Measurements from ENCODE around the gene GNB1L.

Gene GNB1L

GRCh38 chr22:19826619-19826950, 28.1 kb downstream of the GNB1L start:
- DNase-seq (ENCODE audit: low read depth, low spot score): no peak
- TF ChIP-seq FOXP2 (optimal IDR thresholded peaks at IDR 0.05; ENCODE audit: control extremely low read depth, extremely low read length, insufficient read depth) (no peak), EZH2 (IDR thresholded peaks at IDR 0.05) (no peak)
- H3K4me3 ChIP-seq: no peak overlapping the region
- H3K36me3 ChIP-seq (ENCODE audit: insufficient read depth, low read length): no peaks in the 10 kb centered on the region
- no peak overlapping the region for H3K27ac ChIP-seq
- no peak overlapping the region for H3K9ac ChIP-seq (ENCODE audit: insufficient read length)
- no peaks in the 10 kb centered on the region for H3K9me3 ChIP-seq (ENCODE audit: low read depth, low read length)

GRCh38 chr22:19825904-19826618, 28.6 kb downstream of the GNB1L start:
- Histone ChIP-seq H3K9ac (ENCODE audit: insufficient read length) (no peak overlapping the region), H3K36me3 (ENCODE audit: insufficient read depth, low read length) (no peaks in the 10 kb centered on the region), H3K9me3 (ENCODE audit: low read depth, low read length) (no peaks in the 10 kb centered on the region), H3K27ac (no peak overlapping the region), H3K4me3 (no peak overlapping the region)
- no peak for DNase-seq (ENCODE audit: low read depth, low spot score)
- no peak for TF ChIP-seq FOXP2 (optimal IDR thresholded peaks at IDR 0.05; ENCODE audit: control extremely low read depth, extremely low read length, insufficient read depth)
- TF ChIP-seq POLR2AphosphoS5 (IDR thresholded peaks at IDR 0.05; ENCODE audit: borderline replicate concordance, low read depth, low read length): no peak
- no peak for TF ChIP-seq EZH2 (IDR thresholded peaks at IDR 0.05)

GRCh38 chr22:19824926-19825339, 29.7 kb downstream of the GNB1L start:
- DNase-seq (ENCODE audit: low read depth, low spot score): no peak
- Histone ChIP-seq H3K36me3 (ENCODE audit: insufficient read depth, low read length) (no peaks in the 10 kb centered on the region), H3K4me3 (no peak overlapping the region), H3K9ac (ENCODE audit: insufficient read length) (no peak overlapping the region), H3K9me3 (ENCODE audit: low read depth, low read length) (no peaks in the 10 kb centered on the region), H3K27ac (no peak overlapping the region)
- TF ChIP-seq POLR2AphosphoS5 (IDR thresholded peaks at IDR 0.05; ENCODE audit: borderline replicate concordance, low read depth, low read length) (no peak), FOXP2 (optimal IDR thresholded peaks at IDR 0.05; ENCODE audit: control extremely low read depth, extremely low read length, insufficient read depth) (no peak), EZH2 (IDR thresholded peaks at IDR 0.05) (no peak)

- H3K4me3 ChIP-seq: no peak overlapping the region
- no peak for TF ChIP-seq EZH2 (IDR thresholded peaks at IDR 0.05)
- no peak for TF ChIP-seq POLR2AphosphoS5 (IDR thresholded peaks at IDR 0.05; ENCODE audit: borderline replicate concordance, low read depth, low read length)
- TF ChIP-seq FOXP2 (optimal IDR thresholded peaks at IDR 0.05; ENCODE audit: control extremely low read depth, extremely low read length, insufficient read depth): no peak
- H3K9me3 ChIP-seq (ENCODE audit: low read depth, low read length): no peaks in the 10 kb centered on the region
- no peaks in the 10 kb centered on the region for H3K36me3 ChIP-seq (ENCODE audit: insufficient read depth, low read length)
- H3K27ac ChIP-seq: no peak overlapping the region
- H3K9ac ChIP-seq (ENCODE audit: insufficient read length): no peak overlapping the region
- DNase-seq (ENCODE audit: low read depth, low spot score): no peak
Observed at GRCh38 chr22:19824212-19824925, 30.3 kb downstream of the GNB1L start.

- Histone ChIP-seq H3K9me3 (ENCODE audit: low read depth, low read length) (no peaks in the 10 kb centered on the region), H3K36me3 (ENCODE audit: insufficient read depth, low read length) (no peaks in the 10 kb centered on the region), H3K9ac (ENCODE audit: insufficient read length) (no peak overlapping the region), H3K27ac (no peak overlapping the region), H3K4me3 (no peak overlapping the region)
- no peak for DNase-seq (ENCODE audit: low read depth, low spot score)
- TF ChIP-seq POLR2AphosphoS5 (IDR thresholded peaks at IDR 0.05; ENCODE audit: borderline replicate concordance, low read depth, low read length) (no peak), EZH2 (IDR thresholded peaks at IDR 0.05) (no peak), FOXP2 (optimal IDR thresholded peaks at IDR 0.05; ENCODE audit: control extremely low read depth, extremely low read length, insufficient read depth) (no peak)
Observed at GRCh38 chr22:19823902-19824211, 30.8 kb downstream of the GNB1L start.

- H3K27ac ChIP-seq: no peak overlapping the region
- TF ChIP-seq POLR2AphosphoS5 (IDR thresholded peaks at IDR 0.05; ENCODE audit: borderline replicate concordance, low read depth, low read length): no peak
- no peak for TF ChIP-seq FOXP2 (optimal IDR thresholded peaks at IDR 0.05; ENCODE audit: control extremely low read depth, extremely low read length, insufficient read depth)
- no peak for TF ChIP-seq EZH2 (IDR thresholded peaks at IDR 0.05)
- H3K4me3 ChIP-seq: no peak overlapping the region
- no peaks in the 10 kb centered on the region for H3K36me3 ChIP-seq (ENCODE audit: insufficient read depth, low read length)
- DNase-seq (ENCODE audit: low read depth, low spot score): no peak
- H3K9ac ChIP-seq (ENCODE audit: insufficient read length): no peak overlapping the region
- H3K9me3 ChIP-seq (ENCODE audit: low read depth, low read length): no peaks in the 10 kb centered on the region
Observed at GRCh38 chr22:19823191-19823901, 31.3 kb downstream of the GNB1L start.

GRCh38 chr22:19822301-19823117, 32.2 kb downstream of the GNB1L start:
- Histone ChIP-seq H3K4me3 (no peak overlapping the region), H3K27ac (no peak overlapping the region), H3K36me3 (ENCODE audit: insufficient read depth, low read length) (no peaks in the 10 kb centered on the region), H3K9me3 (ENCODE audit: low read depth, low read length) (no peaks in the 10 kb centered on the region), H3K9ac (ENCODE audit: insufficient read length) (no peak overlapping the region)
- no peak for DNase-seq (ENCODE audit: low read depth, low spot score)
- TF ChIP-seq FOXP2 (optimal IDR thresholded peaks at IDR 0.05; ENCODE audit: control extremely low read depth, extremely low read length, insufficient read depth) (no peak), POLR2AphosphoS5 (IDR thresholded peaks at IDR 0.05; ENCODE audit: borderline replicate concordance, low read depth, low read length) (no peak), EZH2 (IDR thresholded peaks at IDR 0.05) (no peak)

Data from SK-N-MC (cell line).